HL-60 (cell line): ENCODE measurements around the gene OR10J5.

Experiments used
- DNase-seq, 2 experiments: peaks; one replicate each; pipeline ENCODE4 v3.0.0-alpha.2; 2010 to 2020; ENCODE audit warnings: low read depth in 1 of 2, low spot score in 1 of 2
- H3K27ac ChIP-seq: fragments of 250-450 bp; sonication (Bioruptor Pico); replicated peaks from 2 replicates; pipeline ENCODE4 v1.5.1; 2020; ENCODE audit warnings: mild to moderate bottlenecking, moderate library complexity
- H3K27me3 ChIP-seq: fragments of 250-450 bp; sonication (Bioruptor Pico); 2 replicates; pipeline ENCODE4 v1.5.1; 2021; ENCODE audit warnings: mild to moderate bottlenecking, moderate library complexity; ENCODE audit not compliant: insufficient read depth, poor library complexity, severe bottlenecking
- H3K4me3 ChIP-seq: replicated peaks from 2 replicates; pipeline ENCODE4 v1.5.1; 2011; ENCODE audit warnings: mild to moderate bottlenecking, control low read depth, low read length; ENCODE audit not compliant: insufficient read depth
- CTCF ChIP-seq: IDR thresholded peaks from one replicate; pipeline ENCODE4 v1.5.1; 2011; ENCODE audit warnings: low read length, control low read depth, inconsistent platforms; ENCODE audit not compliant: insufficient read depth
- GABPA ChIP-seq: IDR thresholded peaks from 2 replicates; pipeline ENCODE4 v1.6.1; 2012; ENCODE audit warnings: low read depth
- POLR2AphosphoS5 ChIP-seq: IDR thresholded peaks from 2 replicates; pipeline ENCODE4 v1.6.1; 2012; ENCODE audit warnings: low read depth
- REST ChIP-seq: IDR thresholded peaks from 2 replicates; pipeline ENCODE4 v1.6.1; 2012; ENCODE audit warnings: low read depth; ENCODE audit not compliant: insufficient replicate concordance
- SPI1 ChIP-seq: IDR thresholded peaks from 2 replicates; pipeline ENCODE4 v1.6.1; 2012; ENCODE audit warnings: low read depth, mild to moderate bottlenecking, borderline replicate concordance

Gene OR10J5

GRCh38 chr1:159580340-159580739 is 44.5 kb upstream of the OR10J5 start:
- TF ChIP-seq GABPA: no peak
- no peak for TF ChIP-seq REST
- no peak for TF ChIP-seq SPI1
- H3K4me3 ChIP-seq: no peak overlapping the region
- no peak for DNase-seq
- H3K27ac ChIP-seq: no peak overlapping the region
- H3K27me3 ChIP-seq: no peaks in the 10 kb centered on the region

- no peak for TF ChIP-seq GABPA
- no peak for TF ChIP-seq REST
- no peak for TF ChIP-seq CTCF
- TF ChIP-seq SPI1: no peak
- no peak for TF ChIP-seq POLR2AphosphoS5
- DNase-seq: no peak
- Histone ChIP-seq H3K4me3 (no peak overlapping the region), H3K27ac (no peak overlapping the region), H3K27me3 (no peaks in the 10 kb centered on the region)
Measured at GRCh38 chr1:159577446-159577845, 41.6 kb upstream of the OR10J5 start.

- TF ChIP-seq REST: no peak
- TF ChIP-seq CTCF: no peak
- TF ChIP-seq POLR2AphosphoS5: no peak
- TF ChIP-seq GABPA: no peak
- no peak for TF ChIP-seq SPI1
- H3K4me3 ChIP-seq: no peak overlapping the region
- H3K27ac ChIP-seq: no peak overlapping the region
- DNase-seq: no peak
- no peaks in the 10 kb centered on the region for H3K27me3 ChIP-seq
Measured at GRCh38 chr1:159562680-159563079, 26.9 kb upstream of the OR10J5 start.

GRCh38 chr1:159561497-159561896 is 25.7 kb upstream of the OR10J5 start:
- Histone ChIP-seq H3K27ac (no peak overlapping the region), H3K27me3 (no peaks in the 10 kb centered on the region), H3K4me3 (no peak overlapping the region)
- TF ChIP-seq GABPA: no peak
- TF ChIP-seq SPI1: no peak
- no peak for TF ChIP-seq CTCF
- TF ChIP-seq REST: no peak
- no peak for TF ChIP-seq POLR2AphosphoS5
- DNase-seq: no peak
